IMR-90 (cell line): ENCODE results near the gene EML1. TPM values are rescaled to one million over a fixed set of nuclear protein-coding genes. Genes with fewer than 3 reads are reported as not detected.
"Not testable (repeated sequence)": the region's sequence is repeated elsewhere in the genome, so short reads cannot be mapped to it uniquely, and the experiment has no call there.

ENCODE experiments used
- ATAC-seq: fragments of 200-7000 bp; cut with Tn5 transposase; 2 replicates; pipeline ENCODE4 v1.9.1; 2020; ENCODE audit warnings: low read depth, mild to moderate bottlenecking, moderate library complexity
- BruUV-seq: library from RNA; stranded (reverse); fragments of 400-500 nt; replicated peaks from 2 replicates; lab custom pipeline; 2021; lab: Mats Ljungman, UMichigan
- CTCF ChIA-PET: fragments of 300-600 bp; formaldehyde crosslinking; extraction: SDS; loops from one replicate; lab custom pipeline; 2021; ENCODE audit warnings: antibody characterized with exemption; lab: Yijun Ruan, JAX
- POLR2A ChIA-PET: fragments of 300-600 bp; sonication (Branson Sonifier 250); formaldehyde crosslinking; loops from one replicate; lab custom pipeline; 2022; ENCODE audit warnings: antibody characterized with exemption; ENCODE audit not compliant: unreplicated experiment; lab: Charles Lee
- DNase-seq: peaks from one replicate; pipeline ENCODE4 v3.0.0; 2013
- H2AFZ ChIP-seq: replicated peaks from 2 replicates; pipeline ENCODE3; 2013; ENCODE audit warnings: low read length, mild to moderate bottlenecking; ENCODE audit not compliant: poor library complexity
- H2AK5ac ChIP-seq: 2 replicates; pipeline ENCODE4 v1.6.1; 2013; ENCODE audit warnings: low read depth, low read length, inconsistent platforms
- H2AK9ac ChIP-seq: replicated peaks from 2 replicates; pipeline ENCODE3; 2013; ENCODE audit warnings: mild to moderate bottlenecking, low read depth, low read length, moderate library complexity; ENCODE audit not compliant: poor library complexity
- H2BK120ac ChIP-seq: 2 replicates; pipeline ENCODE4 v1.6.1; 2013; ENCODE audit warnings: low read depth, low read length, inconsistent platforms
- H2BK15ac ChIP-seq: 3 replicates; pipeline ENCODE4 v1.6.1; 2013; ENCODE audit warnings: low read depth, low read length, inconsistent platforms
- H2BK20ac ChIP-seq: 2 replicates; pipeline ENCODE4 v1.6.1; 2013; ENCODE audit warnings: low read depth, mild to moderate bottlenecking, inconsistent platforms, low read length, moderate library complexity
- H2BK5ac ChIP-seq: 2 replicates; pipeline ENCODE4 v1.6.1; 2013; ENCODE audit warnings: mild to moderate bottlenecking, low read depth, low read length, inconsistent platforms; ENCODE audit not compliant: poor library complexity, severe bottlenecking
- H3K14ac ChIP-seq: replicated peaks from 2 replicates; pipeline ENCODE4 v1.6.1; 2013; ENCODE audit warnings: low read depth, low read length, inconsistent platforms
- H3K18ac ChIP-seq: 2 replicates; pipeline ENCODE4 v1.6.1; 2013; ENCODE audit warnings: low read depth, low read length, control low read depth
- H3K23ac ChIP-seq: 2 replicates; pipeline ENCODE4 v1.6.1; 2013; ENCODE audit warnings: low read depth, low read length, inconsistent platforms
- H3K27ac ChIP-seq: 2 replicates; pipeline ENCODE4 v1.5.1; 2013; ENCODE audit warnings: mild to moderate bottlenecking, control low read depth, low read length; ENCODE audit not compliant: insufficient read depth
- H3K27me3 ChIP-seq: 2 replicates; pipeline ENCODE4 v1.6.1; 2013; ENCODE audit warnings: low read length; ENCODE audit not compliant: control insufficient read depth, insufficient read depth
- H3K36me3 ChIP-seq: 2 replicates; pipeline ENCODE4 v1.6.1; 2013; ENCODE audit warnings: low read length, mixed read lengths; ENCODE audit not compliant: control insufficient read depth, insufficient read depth
- H3K4ac ChIP-seq: 2 replicates; pipeline ENCODE4 v1.6.1; 2013; ENCODE audit warnings: low read depth, low read length, inconsistent platforms
- H3K4me1 ChIP-seq: 2 replicates; pipeline ENCODE4 v1.6.1; 2013; ENCODE audit warnings: low read length, mixed read lengths; ENCODE audit not compliant: control insufficient read depth, insufficient read depth
- H3K4me2 ChIP-seq: 2 replicates; pipeline ENCODE4 v1.6.1; 2013; ENCODE audit warnings: low read depth, mild to moderate bottlenecking, control low read depth, low read length, moderate library complexity
- H3K4me3 ChIP-seq: 2 replicates; pipeline ENCODE4 v1.5.1; 2013; ENCODE audit warnings: low read depth, mild to moderate bottlenecking, control low read depth, low read length, moderate library complexity; ENCODE audit not compliant: insufficient read depth
- H3K56ac ChIP-seq: 2 replicates; pipeline ENCODE4 v1.6.1; 2013; ENCODE audit warnings: low read length, inconsistent platforms; ENCODE audit not compliant: insufficient read depth; ENCODE audit errors: extremely low read depth
- H3K79me1 ChIP-seq, 2 experiments: 2 replicates each; pipeline ENCODE4 v1.6.1; 2013; ENCODE audit warnings: low read length in 2 of 2, inconsistent platforms in 1 of 2, low read depth in 1 of 2
- H3K9ac ChIP-seq: 2 replicates; pipeline ENCODE4 v1.6.1; 2013; ENCODE audit warnings: low read depth, low read length, control low read depth
- H3K9me1 ChIP-seq: 2 replicates; pipeline ENCODE4 v1.6.1; 2013; ENCODE audit warnings: low read length, inconsistent platforms; ENCODE audit not compliant: insufficient read depth
- H3K9me3 ChIP-seq: 2 replicates; pipeline ENCODE4 v1.6.1; 2013; ENCODE audit warnings: low read length; ENCODE audit not compliant: control insufficient read depth, insufficient read depth
- H4K20me1 ChIP-seq: 2 replicates; pipeline ENCODE4 v1.6.1; 2013; ENCODE audit warnings: low read length, inconsistent platforms; ENCODE audit not compliant: insufficient read depth
- H4K5ac ChIP-seq: 2 replicates; pipeline ENCODE4 v1.6.1; 2013; ENCODE audit warnings: mild to moderate bottlenecking, low read depth, low read length, control low read depth
- H4K8ac ChIP-seq, 2 experiments: 2 replicates each; pipeline ENCODE4 v1.6.1; 2013; ENCODE audit warnings: low read depth in 2 of 2, low read length in 2 of 2, control low read depth in 1 of 2, inconsistent platforms in 1 of 2
- H4K91ac ChIP-seq: 2 replicates; pipeline ENCODE4 v1.6.1; 2013; ENCODE audit warnings: low read depth, low read length, inconsistent platforms; ENCODE audit not compliant: insufficient read depth
- WGBS, 2 experiments: methylation state at CpG; one replicate each; pipeline versions ENCODE4 v1.1.5 to v1.1.7; 2013; ENCODE audit warnings: missing lambda C conversion rate in 2 of 2; ENCODE audit not compliant: insufficient read length in 1 of 2; ENCODE audit errors: extremely low coverage in 2 of 2; 5-methylcytosine and 5-hydroxymethylcytosine counted together
- dilution Hi-C: fragments of 300-500 bp; cut with HindIII; formaldehyde crosslinking; loops from one replicate; pipeline ENCODE4 v1.14.3; 2018; ENCODE audit warnings: low sequenced_read_pairs; ENCODE audit not compliant: unreplicated experiment
- in situ Hi-C: fragments of 300-500 bp; cut with MboI; formaldehyde crosslinking; loops from 3 replicates; pipeline ENCODE4 v1.14.3; 2019; ENCODE audit warnings: low sequenced_read_pairs, inconsistent platforms, mixed read lengths
- intact Hi-C: fragments of 100-400 bp; cut with micrococcal nuclease; formaldehyde crosslinking; loops from 2 replicates; pipeline ENCODE4 v1.10.0; 2022
- polyA plus RNA-seq, 3 experiments: library from polyadenylated mRNA; depleted of rRNA; stranded (reverse); fragments of >200 nt; gene quantifications; 2 replicates each; pipeline ENCODE4 v1.2.3, GENCODE V29; 2012; ENCODE audit warnings: low replicate concordance in 1 of 3
- total RNA-seq: library from RNA; depleted of rRNA; stranded (reverse); fragments of >200 nt; gene quantifications from 2 replicates; pipeline ENCODE4 v1.2.3, GENCODE V29; 2012

The EML1 gene
- total and polyA plus RNA-seq, 2 of the 4 experiments (the other 2 are of a cell fraction): 14.0 to 42.3 TPM

GRCh38 chr14:99762911-99763310, 30.3 kb upstream of the EML1 start:
- H3K56ac ChIP-seq, H4K5ac ChIP-seq, H3K18ac ChIP-seq, ATAC-seq, H3K27me3 ChIP-seq, H3K27ac ChIP-seq, H3K4me3 ChIP-seq, H3K9ac ChIP-seq, CTCF ChIA-PET, BruUV-seq, in situ Hi-C loops, H4K91ac ChIP-seq, H2BK15ac ChIP-seq, H2BK5ac ChIP-seq, H2AK9ac ChIP-seq, H2AK5ac ChIP-seq, H2BK20ac ChIP-seq, DNase-seq, H2BK120ac ChIP-seq, H3K14ac ChIP-seq, H3K79me1 ChIP-seq, H2AFZ ChIP-seq, H3K23ac ChIP-seq, H3K36me3 ChIP-seq, H3K9me3 ChIP-seq, POLR2A ChIA-PET, intact Hi-C loops, dilution Hi-C loops, H3K4ac ChIP-seq, H3K9me1 ChIP-seq, H4K8ac ChIP-seq, H4K20me1 ChIP-seq, H3K4me2 ChIP-seq: not testable (repeated sequence)
- WGBS, 2 experiments: no CpG with 5 or more reads among the region's 4 CpGs
- peaks cover 17% of the 10 kb centered on the region for H3K4me1 ChIP-seq
